ENCODE results near the gene CLCN2.

GRCh38 chr3:184388164-184388935 is 26.9 kb upstream of the CLCN2 start:
- TF ChIP-seq CTCF (conservative IDR thresholded peaks at IDR 0.05; ENCODE audit: low read depth, low read length) (no peak), EZH2phosphoT487 (IDR thresholded peaks at IDR 0.05; ENCODE audit: borderline replicate concordance, low read length) (no peak), EZH2 (IDR thresholded peaks at IDR 0.05; ENCODE audit: low read length, unreplicated experiment) (no peak)

Data from PC-3 (cell line).